ENCODE measurements around the gene HSD3B7.

- TF ChIP-seq, protein P1, sequence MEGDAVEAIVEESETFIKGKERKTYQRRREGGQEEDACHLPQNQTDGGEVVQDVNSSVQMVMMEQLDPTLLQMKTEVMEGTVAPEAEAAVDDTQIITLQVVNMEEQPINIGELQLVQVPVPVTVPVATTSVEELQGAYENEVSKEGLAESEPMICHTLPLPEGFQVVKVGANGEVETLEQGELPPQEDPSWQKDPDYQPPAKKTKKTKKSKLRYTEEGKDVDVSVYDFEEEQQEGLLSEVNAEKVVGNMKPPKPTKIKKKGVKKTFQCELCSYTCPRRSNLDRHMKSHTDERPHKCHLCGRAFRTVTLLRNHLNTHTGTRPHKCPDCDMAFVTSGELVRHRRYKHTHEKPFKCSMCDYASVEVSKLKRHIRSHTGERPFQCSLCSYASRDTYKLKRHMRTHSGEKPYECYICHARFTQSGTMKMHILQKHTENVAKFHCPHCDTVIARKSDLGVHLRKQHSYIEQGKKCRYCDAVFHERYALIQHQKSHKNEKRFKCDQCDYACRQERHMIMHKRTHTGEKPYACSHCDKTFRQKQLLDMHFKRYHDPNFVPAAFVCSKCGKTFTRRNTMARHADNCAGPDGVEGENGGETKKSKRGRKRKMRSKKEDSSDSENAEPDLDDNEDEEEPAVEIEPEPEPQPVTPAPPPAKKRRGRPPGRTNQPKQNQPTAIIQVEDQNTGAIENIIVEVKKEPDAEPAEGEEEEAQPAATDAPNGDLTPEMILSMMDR (conservative IDR thresholded peaks at IDR 0.05; ENCODE audit: low read depth, low read length), result no peak
- TF ChIP-seq EZH2 (IDR thresholded peaks at IDR 0.05; ENCODE audit: borderline replicate concordance, low read depth, low read length, poor library complexity, severe bottlenecking), result no peak
Observed at GRCh38 chr16:30997725-30998711, 13.0 kb downstream of the HSD3B7 start.
